HG03575 (cell line): ENCODE data around the gene CROCC2.

Experiments
- ATAC-seq: cut with Tn5 transposase; IDR thresholded peaks from one replicate; pipeline ENCODE4 v1.9.1; 2021; ENCODE audit not compliant: unreplicated experiment, insufficient number of reproducible peaks, low FRiP score; ENCODE audit errors: extremely low read depth

The CROCC2 gene

DNA sequence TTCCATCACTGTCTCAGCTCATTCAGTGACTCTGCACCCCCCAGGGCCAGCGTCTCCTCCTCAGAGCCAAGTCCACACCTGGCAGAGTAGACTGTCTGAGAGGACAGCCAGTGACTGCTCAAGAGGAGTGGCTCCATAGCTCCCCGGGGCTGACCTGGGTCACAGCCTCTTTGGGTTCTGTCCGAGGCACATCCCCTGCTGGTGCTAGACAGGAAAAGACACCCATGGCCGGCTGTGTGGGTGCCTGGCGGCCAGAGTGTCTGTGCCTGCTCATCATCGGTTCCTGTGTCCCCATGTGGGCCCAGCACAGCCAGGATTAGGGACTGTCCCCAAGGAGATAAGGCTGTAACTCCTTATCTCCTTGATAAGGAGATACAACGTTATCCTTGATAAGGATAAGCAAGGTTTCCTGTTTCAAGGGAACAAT, 3.5 kb upstream of the CROCC2 start:
- ATAC-seq = no peak

DNA sequence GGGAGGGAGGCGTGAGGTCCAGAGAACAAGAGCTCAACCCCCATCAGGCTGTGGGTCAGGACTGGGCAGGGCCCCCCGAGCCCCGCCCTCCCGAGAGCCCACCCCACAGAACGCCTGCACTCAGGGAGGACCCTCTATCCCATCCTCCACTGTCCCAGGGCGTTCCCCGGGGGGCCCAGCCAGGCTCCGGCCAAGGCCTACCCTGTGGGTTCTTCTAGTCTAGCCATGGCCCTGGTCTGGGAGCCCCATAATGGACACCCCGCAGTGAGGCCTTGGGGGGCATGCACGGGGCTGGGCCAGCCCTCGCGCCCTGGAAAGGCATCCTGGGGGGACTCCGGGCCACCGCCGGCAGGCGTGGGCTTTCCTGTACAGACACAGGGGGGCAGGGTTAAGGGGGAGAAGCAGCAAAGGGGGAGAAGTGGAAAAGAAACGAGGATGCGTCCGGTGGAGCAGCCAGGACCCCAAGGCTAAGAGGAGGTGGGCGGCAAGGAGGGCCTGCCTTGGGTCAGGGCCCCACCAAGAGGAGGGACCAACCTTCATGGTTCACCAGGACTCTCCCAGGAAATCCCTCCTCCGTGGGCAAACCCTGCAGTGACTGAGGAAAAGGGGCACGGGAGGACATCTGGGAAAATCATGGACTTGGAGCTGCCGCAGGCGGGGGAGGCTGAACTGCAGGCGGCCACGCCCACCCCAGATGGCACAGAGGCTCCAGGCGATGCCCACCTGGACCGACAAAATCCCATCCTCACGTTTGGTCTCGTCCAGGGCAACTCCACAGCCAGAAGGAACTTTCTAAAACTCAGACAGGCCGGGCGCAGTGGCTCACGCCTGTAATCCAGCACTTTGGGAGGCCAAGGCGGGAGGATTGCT, 2.7 kb upstream of the CROCC2 start:
- ATAC-seq = no peak

DNA sequence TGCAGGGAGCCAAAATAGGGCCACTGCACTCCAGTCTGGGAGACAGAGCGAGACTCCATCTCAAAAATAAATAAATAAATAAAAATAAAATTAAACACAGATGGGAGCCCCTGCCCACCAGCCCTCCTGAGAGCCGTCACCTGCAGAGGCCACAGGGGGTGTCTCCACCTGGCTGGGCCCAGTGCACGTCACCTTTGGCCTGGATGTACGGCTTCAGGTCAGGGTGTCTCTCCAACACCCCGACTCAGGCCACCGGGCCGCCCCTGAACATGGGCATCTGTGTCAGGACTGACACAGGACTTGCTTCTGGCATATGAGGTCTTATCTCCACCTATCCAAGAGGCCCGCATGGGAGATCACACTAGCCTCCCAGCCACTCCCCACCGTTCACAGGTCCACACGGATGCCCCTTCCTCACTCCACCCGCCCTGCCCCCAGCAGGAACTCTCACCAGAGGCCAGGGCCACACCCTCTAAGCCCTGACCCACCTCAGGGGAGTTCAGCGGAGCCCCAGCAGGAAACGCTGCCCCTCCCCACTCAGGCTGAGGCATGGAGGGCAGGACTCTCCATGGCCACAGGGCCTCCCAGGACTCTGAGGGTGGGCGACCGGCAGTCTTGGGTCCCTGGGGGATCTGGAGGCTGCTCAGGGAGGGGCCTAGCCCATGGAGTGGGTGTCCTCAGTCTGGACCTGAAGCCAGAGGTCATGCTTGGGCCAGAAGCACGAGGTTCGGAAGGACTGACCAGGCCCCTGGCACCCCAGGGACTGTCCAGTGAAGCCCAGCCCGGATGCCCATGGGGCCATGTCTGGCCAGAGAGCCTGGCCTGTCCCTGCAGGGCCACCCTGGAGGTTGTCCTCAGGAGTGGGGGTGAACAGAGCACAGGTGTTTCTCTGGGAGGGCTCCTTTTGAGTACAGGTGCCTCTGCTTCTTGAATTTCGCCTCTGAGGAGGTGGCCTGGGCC, 1.6 kb upstream of the CROCC2 start:
- ATAC-seq = no peak

DNA sequence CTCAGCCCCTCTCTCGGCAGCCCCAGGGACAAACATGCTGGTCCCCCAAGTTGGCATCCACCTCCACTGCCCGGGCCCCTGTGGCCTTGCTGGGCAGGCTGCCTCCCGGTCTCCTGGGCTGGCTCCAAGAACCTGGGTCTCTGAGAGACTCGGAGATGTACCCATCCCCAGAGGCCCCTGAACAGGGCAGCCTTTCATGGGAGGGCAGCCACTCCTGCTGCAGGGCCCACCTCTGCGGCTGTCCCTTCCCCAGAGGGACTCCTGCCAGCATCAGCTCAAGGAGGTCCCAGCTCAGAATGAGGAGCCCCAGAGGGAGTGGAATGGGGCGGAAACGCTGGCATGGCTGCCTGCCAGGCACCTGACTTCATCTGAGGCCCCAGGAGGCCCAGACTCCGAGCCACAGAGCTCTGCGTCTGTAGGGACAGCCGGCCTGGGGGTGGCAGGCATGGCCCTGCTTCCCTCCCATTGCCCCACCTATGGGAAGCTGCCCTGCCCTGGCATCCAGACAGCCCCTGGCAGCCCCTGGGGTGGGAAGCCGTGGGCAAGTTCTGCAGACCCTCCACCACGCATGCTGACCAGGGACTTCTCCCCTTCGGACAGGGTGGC, 857 bp upstream of the CROCC2 start:
- no peak for ATAC-seq

DNA sequence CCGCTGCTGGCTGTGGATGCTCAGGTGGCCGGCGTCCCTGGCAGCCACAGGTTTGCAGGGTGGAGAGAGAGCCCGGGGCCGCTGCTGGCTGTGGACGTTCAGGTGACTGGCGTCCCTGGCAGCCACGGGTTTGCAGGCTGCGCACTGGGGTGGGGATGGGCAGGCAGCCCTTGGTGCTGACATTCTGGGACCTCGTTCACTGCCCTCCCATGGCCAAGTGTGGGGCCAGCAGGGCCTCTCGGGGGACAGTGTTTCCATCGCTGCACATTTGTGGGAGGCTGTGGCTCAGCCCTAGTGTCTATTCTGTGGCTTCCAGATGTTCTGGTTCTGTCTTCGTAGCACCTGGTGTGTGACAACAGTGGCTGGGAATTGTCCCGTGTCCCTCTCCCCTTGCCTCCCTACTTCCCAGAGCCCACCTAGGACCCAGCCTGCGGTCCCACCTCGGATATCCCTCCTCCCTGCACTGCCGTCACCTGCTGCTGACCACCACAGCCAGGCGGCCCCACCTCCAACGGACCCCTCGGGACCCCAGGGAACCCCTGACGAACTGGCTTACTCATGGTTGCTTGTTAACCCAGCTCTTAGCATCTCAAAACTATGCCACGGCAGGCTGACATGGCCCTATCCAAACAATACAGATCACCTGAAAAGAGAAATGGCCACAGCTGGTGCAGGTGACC, 915 bp downstream of the CROCC2 start:
- ATAC-seq = no peak

DNA sequence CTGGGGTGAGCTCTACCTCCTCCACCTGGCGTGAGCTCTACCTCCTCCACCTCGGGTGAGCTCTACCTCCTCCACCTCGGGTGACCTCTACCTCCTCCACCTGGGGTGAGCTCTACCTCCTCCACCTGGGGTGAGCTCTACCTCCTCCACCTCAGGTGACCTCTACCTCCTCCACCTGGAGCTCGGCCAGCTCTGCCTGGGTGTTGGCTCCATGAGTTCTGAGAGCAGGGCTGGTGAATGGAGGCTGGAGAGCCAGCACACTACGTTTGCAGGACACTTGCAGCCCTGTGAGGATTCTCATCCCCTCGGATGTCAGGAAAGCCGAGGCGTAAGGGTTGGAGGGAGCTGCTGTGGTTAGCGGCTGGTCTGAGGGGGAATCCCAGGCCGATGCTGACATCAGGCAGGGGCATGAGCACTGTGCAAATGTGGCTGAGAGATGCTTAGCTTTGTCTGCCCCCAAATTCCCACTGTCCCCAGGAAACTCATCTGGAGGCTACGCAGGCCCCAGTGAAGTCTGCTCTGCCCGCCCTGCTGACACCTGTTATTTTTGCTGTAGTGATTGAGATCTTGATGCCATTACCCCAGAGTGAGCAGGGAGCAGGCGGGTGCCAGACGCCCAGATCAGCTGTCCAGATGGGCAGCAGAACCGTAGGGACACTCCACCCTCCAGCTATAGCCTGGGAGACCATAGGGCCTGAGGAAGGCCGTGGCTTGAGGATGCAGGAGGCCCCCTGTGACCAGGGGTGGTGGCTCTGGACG, 3.3 kb downstream of the CROCC2 start:
- no peak for ATAC-seq

DNA sequence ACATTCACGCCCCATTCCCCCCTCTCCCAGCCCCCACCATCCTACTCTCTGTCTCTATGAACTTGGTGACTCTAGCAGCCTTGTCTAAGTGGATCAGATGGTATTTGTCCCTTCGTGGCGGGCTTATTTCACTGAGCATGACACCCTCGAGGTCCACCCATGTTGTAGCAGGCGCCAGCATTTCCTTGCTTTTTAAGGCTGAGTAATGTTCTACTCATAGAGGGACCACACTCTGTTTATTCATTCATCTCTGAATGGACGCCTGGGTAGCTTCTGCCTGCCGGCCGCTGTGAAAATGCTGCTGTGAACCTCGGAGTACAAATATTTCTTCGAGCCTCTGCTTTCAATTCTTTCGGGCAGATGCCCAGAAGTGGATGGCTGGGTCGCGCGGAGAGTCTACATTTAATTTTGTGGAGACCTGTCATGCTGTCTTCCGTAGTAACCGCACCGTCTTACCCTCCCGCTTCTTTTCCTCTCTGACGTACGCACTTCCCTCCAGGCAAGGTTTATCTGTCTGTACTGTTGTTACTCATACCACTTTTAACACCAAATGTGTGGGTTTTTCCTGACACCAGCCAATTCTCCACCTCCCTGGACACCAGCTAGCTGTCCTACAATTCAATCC, 5.6 kb downstream of the CROCC2 start:
- ATAC-seq = no peak

DNA sequence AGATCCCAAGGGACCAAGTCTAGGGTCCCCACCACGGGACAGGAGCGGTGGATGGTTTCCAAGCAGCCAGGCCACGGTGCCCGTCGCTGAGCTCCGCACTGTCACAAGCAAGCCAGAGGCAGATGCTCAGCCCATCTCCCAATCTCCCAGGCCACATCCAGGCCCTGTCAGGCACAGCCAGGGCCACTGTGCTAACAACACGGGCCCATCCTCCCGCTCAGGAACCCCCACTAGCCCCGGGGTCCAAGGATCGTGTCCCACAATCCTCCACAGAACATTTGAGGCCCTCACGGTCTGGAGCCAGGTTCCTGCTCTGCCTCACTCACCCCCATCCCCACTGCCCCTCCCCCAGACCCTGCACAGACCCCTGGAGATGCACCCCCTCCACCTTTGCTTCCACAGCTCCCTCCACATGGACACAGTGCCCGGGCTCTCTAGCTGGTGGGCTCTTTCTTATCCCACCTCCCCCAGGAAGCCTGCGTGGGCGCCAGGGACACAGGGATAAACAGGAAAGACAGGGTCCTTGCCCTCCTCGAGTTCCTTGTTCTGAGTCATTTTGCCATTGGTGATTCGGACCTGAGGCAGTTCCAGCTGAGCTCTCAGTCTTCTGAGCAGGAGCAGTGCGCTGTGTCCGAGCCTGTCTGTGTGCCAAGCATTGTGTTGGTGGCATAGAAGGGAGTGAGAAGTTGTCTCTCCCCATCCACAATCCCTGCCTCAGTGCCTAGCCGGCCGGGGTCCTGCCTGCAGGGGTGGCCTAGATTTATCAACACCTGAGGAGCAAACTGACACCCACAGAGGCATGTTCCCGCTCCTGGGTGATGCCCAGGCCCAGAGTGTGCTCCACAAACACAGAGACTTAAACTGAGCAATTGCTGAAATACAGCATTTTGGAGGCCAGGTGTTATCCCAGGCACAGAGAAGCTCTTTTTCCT, 7.0 kb downstream of the CROCC2 start:
- no peak for ATAC-seq

DNA sequence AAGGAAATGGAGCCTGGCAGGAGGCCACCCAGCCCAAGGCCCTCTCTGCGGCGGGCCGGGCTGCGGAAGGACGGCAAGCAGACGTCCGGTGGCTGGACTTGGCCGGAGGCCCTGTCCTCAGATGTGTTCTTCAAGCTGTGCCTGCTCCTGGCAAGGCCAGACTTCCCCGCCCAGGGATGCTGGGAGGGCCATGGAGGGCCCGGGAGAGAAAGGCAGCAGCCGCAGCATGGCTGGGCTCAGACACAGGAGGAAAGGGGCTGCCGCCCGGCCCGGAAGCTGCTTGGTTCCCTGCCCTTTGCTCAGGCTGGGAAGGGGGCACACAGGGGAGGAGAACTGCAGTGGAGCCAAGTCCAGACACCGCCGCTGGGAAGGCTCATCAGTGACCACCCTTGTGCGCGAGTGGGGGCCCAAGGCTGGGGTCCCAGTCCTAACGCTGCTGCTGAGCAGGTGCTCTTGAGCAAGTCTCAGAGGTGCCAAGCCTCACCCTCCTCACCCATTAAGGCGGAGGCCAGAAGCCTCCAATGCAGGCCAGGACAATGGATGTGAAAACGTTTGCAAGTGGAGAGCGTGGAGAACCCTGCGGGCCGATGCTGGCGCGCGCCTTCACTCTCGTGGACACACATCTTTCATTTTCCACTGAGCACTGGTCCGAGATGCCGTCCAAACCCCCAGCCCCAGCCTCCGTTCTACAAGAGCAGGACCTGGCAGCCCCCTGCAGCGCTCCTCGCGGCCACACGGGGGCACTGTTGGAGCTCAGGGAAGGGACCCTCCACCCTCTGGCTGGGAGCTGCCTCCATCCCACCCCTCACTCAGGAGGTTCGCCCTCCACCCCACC, 7.9 kb downstream of the CROCC2 start:
- ATAC-seq = no peak

DNA sequence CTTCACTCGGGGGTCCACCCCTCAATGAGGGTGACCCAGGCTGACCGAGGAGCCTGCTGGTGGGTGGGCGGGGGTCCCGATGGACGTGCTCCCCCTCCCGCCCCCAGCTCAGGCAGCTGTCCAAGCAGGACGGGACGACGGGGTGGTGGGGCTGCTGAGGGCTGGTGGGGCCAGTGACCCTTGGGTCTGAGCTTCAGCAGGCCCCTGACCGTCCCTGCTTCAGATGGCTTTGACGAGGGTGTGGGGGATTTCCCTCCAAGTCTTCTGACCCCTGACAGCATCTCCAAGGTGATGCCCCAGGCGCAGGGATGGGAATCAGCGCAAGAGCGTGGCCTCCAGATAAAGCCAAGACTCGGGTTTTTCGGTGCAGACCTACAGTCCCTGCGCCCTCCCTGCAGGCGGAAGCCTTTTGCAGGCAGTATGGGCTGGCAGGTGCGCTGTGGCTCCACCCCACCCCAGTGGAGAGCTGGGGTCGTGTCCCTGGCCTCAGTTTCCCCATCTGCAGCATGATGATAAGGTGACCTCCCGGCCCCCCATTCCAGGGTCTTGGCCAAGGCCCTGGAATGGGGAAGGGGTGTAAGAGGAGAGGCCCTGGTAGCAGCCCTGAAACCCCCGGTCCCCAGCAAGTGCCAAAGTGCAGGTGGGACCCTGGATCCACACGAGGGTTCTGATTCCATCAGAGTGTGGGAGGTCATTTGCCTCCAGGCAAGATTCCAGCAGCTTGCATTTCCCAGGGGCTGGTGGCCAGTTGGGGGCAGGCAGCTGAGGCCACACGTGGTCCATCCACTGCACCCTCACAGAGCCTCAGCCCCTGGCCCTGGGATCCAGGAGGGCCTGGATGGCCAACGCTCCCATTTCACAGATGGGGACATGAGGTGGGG, 8.7 kb downstream of the CROCC2 start:
- no peak for ATAC-seq

DNA sequence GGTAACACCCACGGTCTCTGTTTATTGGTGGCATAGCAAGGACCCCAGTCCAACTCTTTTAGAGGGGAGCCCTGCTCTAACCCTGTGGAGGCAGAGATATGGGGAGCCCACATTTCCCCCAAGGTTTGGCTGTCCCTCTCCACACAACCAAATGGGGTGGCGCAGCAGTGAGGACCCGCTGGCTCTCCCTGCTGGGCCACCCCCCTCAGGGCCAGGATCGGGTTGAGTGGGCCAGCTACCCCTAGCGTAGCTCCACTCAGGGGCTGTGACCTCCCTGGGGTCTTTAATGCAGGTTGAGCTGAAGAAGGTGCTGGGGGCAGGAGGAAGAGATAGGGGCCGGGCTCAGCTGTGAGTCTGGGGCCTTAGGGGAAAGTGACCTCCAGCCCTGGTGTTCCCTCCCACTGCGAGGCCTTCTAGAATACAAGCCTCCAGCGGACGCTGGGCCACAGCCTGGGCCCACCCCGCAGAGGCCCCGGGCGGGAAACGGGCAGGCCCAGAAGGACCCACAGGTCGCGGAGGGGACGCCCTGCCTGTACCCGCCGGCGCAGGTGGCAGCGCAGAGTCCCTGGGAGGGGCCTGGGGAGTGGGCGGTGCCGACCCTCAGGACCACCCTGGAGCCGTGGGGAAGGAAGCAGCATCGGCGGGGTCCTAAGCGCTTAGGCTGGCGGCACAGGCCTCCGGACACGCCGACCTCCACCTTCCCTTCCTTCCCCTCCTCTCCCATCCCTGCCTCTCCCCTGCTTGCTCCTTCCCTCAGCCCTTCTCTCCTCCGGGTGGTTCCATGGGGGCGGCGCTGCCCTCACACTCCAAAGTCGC, 9.6 kb downstream of the CROCC2 start:
- no peak for ATAC-seq

DNA sequence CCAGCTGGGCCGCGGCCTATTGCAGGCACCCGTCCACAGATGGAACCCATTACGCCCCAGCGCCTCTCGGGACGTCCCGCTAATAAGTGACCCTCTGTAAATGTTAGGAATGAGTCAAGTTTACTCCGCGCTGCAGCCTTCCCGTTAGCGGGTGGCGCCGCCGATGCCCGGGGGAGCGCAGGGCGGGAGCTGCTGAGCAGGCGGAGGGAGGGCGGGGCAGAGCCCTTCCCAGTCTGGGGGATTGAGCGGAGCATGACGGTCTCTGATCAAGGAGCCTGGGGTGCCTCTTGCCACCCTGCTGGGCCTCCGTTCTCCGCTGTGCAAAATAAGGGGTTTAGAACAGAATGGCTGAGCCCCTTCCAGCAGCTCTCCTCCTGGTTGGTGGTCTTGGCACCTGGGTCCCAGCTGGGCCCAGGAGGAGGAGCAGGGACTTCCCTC, 10.5 kb downstream of the CROCC2 start:
- no peak for ATAC-seq

DNA sequence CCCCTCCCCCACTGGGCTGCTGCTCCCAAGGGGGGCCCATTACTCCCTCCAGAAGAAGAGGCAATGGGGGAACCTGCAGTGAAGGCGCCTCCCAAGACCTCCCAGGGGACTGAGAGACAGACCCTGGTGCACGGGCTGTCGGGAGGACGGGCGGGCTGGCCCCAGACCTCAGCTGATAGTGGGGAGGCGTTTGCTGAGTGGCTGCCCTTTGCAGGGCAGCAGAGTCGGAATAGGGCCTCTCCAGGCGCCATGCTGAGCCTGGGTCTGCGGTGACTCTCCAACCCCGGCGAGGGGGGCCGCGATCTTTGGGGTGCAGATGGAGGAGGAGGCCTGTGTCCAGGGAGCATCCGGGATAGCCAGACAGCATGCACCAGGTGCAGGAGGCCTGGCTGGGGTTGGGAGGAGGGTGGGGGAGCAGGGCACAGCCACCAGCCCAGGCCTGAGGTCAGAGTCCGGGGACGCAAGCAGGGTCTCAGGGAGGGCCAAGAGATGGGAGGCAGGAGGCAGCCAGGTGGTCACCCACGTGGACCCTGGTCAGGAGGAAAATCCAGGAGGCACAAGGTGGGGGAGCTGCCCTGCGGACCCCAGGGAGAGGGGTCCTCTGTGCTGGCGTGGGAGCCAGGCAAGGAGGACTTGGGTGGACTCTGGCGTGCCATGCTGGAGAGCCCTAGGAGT, 11.0 kb downstream of the CROCC2 start:
- no peak for ATAC-seq

DNA sequence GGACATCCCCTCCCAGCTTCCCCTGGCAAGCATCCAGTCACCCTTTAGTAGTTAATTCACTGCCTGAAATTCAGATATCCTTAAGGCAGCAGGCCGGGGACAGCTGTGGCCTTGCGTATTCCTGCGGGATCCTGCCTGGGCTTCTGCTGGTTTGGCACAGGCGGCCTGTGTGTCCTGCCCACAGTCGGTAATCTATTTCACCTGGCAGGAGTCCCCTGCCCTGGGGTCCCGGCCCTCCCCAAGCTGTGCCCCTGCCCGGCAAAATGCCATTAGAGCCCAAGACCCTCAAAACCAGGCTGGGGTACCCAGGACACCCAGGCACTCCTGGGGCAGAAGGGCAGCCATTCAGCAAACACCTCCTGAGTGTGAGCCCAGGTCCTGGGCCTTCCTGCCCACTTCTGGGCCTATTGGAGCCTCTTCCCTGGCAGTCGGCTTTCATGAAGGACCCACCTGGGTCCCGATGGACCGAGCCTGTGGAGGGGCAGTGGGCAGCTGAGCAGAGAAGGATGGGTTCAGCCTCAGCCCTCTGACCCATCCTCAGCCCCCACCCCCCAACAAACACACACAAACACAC, 11.6 kb downstream of the CROCC2 start:
- no peak for ATAC-seq
